Smooth muscle cell of bladder (primary cell): Measurements from ENCODE around the gene TMED10. TPM values are rescaled to one million over a fixed set of nuclear protein-coding genes. Genes with fewer than 3 reads are reported as not detected.

Experiments
- total RNA-seq: library from RNA; depleted of rRNA; stranded (reverse); fragments of >200 nt; gene quantifications from 2 replicates; pipeline ENCODE4 v1.2.3, GENCODE V29; 2014

The TMED10 gene
- total RNA-seq: 224 and 262 TPM in 2 replicates

DNA sequence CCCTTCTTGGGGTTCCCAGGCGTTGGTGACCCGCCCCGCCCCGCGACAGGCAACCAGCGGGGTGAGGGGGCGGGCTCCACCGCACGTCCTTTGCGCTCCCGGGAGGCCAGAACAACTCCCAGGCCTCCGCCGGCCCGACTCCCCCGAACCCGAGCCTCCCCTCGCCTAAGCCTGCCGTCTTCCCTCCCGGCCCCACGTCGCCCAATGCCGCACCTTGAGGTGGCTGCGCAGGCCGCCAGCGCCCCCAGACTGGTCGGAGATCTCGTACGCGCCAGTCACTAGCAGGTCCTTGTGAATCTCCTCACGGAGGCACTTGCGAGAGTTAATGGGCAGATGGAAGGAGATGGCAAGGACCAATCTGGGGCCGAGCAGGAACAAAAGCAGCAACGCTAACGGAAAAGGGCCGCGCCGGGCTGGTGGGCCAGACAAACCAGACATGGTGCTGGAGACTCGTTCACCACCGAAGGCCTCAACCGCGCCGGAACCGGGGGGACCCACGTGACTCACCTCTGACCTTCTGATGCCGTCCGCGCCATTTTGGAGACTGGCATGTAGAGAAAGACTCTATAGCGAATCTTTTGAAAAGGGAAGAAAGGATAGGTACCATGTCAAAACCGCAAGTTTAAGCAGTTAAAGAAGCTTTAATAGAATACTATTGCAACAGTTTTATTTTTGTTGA is at the start of gene TMED10:
TSS of gene TMED10 (minus strand) at position 471 of the 679 bp plus-strand sequence. CDS start at position 438, 33 bp downstream.

DNA sequence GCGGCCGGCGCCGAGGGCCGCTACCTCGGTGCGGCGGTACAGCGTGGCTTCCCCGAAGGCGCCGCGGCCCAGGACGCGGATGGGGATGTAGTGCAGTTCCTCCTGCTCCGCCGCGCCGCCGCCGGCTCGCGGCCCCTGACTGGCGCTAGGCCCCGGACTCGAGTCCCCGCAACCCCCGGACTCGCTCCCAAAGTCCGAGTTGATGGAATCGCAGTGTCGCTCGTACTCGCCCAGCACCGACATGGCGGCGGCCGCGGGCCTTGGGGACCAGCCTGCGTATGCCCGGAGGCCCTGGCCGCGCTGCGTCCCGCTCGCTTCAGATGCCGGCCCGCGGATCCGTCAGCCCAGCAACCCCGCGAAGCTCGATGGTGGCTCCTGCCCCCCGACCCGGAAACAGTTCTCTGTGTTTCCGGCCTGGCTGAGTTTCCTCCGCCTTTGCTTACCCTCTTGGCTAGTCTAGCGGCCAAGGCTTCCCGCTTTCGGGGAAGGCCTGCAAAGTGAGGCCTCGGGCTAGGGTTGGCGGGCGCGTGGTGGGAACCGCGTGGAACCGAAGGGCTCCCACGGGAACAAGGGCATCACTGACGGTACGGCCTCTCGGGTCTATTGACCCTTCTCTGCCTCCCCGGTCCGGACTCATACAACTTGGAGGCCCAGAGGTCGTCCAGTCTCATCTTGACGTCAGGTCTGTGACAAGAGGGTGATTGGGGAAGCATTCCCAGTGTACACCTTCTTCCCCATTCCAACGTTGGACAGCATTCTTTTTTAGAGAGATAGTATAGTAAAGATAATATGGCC is 49.5 kb downstream of the TMED10 start, which contains the start of gene NEK9:
TSS of gene NEK9 (minus strand) at position 370 of the 795 bp plus-strand sequence. CDS start at position 243, 127 bp downstream.

Other genes starting within 250 kb of the TMED10 start
- gene PGF, start 221.0 kb downstream of the TMED10 start, total RNA-seq: 1.7 and 3.5 TPM in 2 replicates
- gene EIF2B2, start 173.7 kb downstream of the TMED10 start, total RNA-seq: 37.1 and 50.4 TPM in 2 replicates
- gene MLH3, start 125.1 kb downstream of the TMED10 start, total RNA-seq: 28.7 and 31.5 TPM in 2 replicates
- 4.3 and 4.7 TPM in 2 replicates for gene ACYP1, start 112.6 kb downstream of the TMED10 start, total RNA-seq
- 0.57 and 1.1 TPM in 2 replicates for gene ZC2HC1C, start 107.0 kb downstream of the TMED10 start, total RNA-seq
- 54.9 and 85.5 TPM in 2 replicates for gene NEK9, start 49.6 kb downstream of the TMED10 start, total RNA-seq
- gene FOS, start 102.2 kb upstream of the TMED10 start, total RNA-seq: 13.8 and 37.3 TPM in 2 replicates